CD4-positive, alpha-beta T cell (primary cell): ENCODE measurements around the gene AP3S2. TPM values are rescaled to one million over a fixed set of nuclear protein-coding genes. Genes with fewer than 3 reads are reported as not detected.
"Not testable (repeated sequence)": the region's sequence is repeated elsewhere in the genome, so short reads cannot be mapped to it uniquely, and the experiment has no call there.

Source experiments
- ATAC-seq: fragments of 200-7000 bp; cut with Tn5 transposase; one replicate; pipeline ENCODE4 v1.10.0; 2022; ENCODE audit warnings: mild to moderate bottlenecking; ENCODE audit not compliant: poor library complexity
- CTCF ChIA-PET: fragments of 350-600 bp; sonication (Branson Sonifier 250); formaldehyde crosslinking; loops from one replicate; lab custom pipeline; 2021; ENCODE audit warnings: antibody characterized with exemption, inconsistent platforms; lab: Charles Lee
- POLR2A ChIA-PET: fragments of 350-600 bp; sonication (Branson Sonifier 250); formaldehyde crosslinking; loops from one replicate; lab custom pipeline; 2021; ENCODE audit warnings: antibody characterized with exemption, inconsistent platforms; lab: Charles Lee
- DNase-seq, 14 experiments: peaks; one replicate each; pipeline ENCODE4 v3.0.0-alpha.2; 2013 to 2020; ENCODE audit warnings: mixed read lengths in 2 of 14
- H3K27ac ChIP-seq, 2 donors: one replicate each; pipeline versions ENCODE4 v1.5.1 to v1.7.0; 2013; ENCODE audit warnings: low read length in 2 of 2, low read depth in 1 of 2, mild to moderate bottlenecking in 1 of 2
- H3K27me3 ChIP-seq, 2 experiments: 1 replicate in 1 of 2; 2 replicates in 1 of 2; pipeline versions ENCODE4 v1.6.1 to v1.7.0; 2013; ENCODE audit warnings: low read length in 2 of 2, control low read depth in 1 of 2, mild to moderate bottlenecking in 1 of 2, moderate library complexity in 1 of 2; ENCODE audit not compliant: insufficient read depth in 2 of 2, control insufficient read depth in 1 of 2
- H3K36me3 ChIP-seq: one replicate; pipeline ENCODE4 v1.6.1; 2013; ENCODE audit warnings: low read length, control low read depth; ENCODE audit not compliant: insufficient read depth
- H3K4me1 ChIP-seq: one replicate; pipeline ENCODE4 v1.6.1; 2013; ENCODE audit warnings: low read length, control low read depth; ENCODE audit not compliant: insufficient read depth
- H3K4me3 ChIP-seq: one replicate; pipeline ENCODE4 v1.5.1; 2013; ENCODE audit warnings: mild to moderate bottlenecking, low read length, moderate library complexity
- H3K9me3 ChIP-seq, 2 experiments: 1 replicate in 1 of 2; 2 replicates in 1 of 2; pipeline versions ENCODE4 v1.6.1 to v1.7.0; 2013; ENCODE audit warnings: low read length in 2 of 2, mild to moderate bottlenecking in 2 of 2, control low read depth in 1 of 2, moderate library complexity in 1 of 2; ENCODE audit not compliant: control insufficient read depth in 1 of 2, insufficient read depth in 1 of 2
- H3K27ac Mint-ChIP-seq: one replicate; pipeline ENCODE4 v1.8.0; 2020; ENCODE audit warnings: mixed read lengths
- H3K27me3 Mint-ChIP-seq: one replicate; pipeline ENCODE4 v1.8.0; 2021; ENCODE audit warnings: mixed read lengths
- H3K36me3 Mint-ChIP-seq: one replicate; pipeline ENCODE4 v1.8.0; 2021; ENCODE audit warnings: low read depth, mixed read lengths
- H3K4me1 Mint-ChIP-seq: one replicate; pipeline ENCODE4 v1.8.0; 2021; ENCODE audit warnings: low read depth, mixed read lengths
- H3K4me3 Mint-ChIP-seq: one replicate; pipeline ENCODE4 v1.8.0; 2020; ENCODE audit warnings: mild to moderate bottlenecking, mixed read lengths
- H3K9me3 Mint-ChIP-seq: one replicate; pipeline ENCODE4 v1.8.0; 2020; ENCODE audit warnings: mixed read lengths
- intact Hi-C, 2 experiments: fragments of 100-400 bp; cut with DNase I in 1 of 2; cut with micrococcal nuclease in 1 of 2; formaldehyde crosslinking; loops; one replicate each; pipeline versions ENCODE4 v1.15.1 to v1.9.0; 2023 to 2025; cut with DNase I, micrococcal nuclease
- total RNA-seq, 174 experiments: library from RNA in 2 of 174; stranded (reverse) in 2 of 174; gene quantifications; one replicate each; pipeline ENCODE4 v1.2.3 and lab custom pipeline; 2021 to 2026
- TF ChIP-seq, protein P1 (sequence below): fragments of 200-600 bp; IDR thresholded peaks from one replicate; pipeline ENCODE4 v1.8.0; 2022; ENCODE audit warnings: antibody characterized with exemption, mild to moderate bottlenecking

Gene AP3S2
- total RNA-seq, 2 experiments from 2014 or later = 18.9 to 20.5 TPM

DNA sequence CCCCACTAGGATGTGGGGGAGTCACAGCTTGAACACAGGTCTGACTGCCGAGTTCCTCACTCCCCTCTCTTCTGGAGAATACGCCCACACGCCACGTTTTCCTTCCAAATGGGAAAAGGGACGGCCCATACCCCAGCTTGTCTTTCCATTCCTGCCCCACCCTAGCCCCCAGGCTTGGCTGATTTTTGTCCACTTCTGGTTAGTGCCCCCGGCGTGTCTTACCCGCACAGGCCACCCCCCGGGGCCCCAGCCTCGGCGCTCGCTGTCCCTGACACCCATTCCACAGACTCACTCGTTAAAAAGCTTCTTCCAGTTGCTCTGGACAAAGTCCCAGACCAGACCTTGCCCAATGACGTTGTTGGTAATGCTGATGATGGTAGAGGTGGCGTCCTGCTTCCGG lies 103.1 kb downstream of the AP3S2 start:
- Histone ChIP-seq H3K36me3 (no peaks in the 10 kb centered on the region), H3K27ac (no peak overlapping the region), H3K27me3 (no peaks in the 10 kb centered on the region), H3K9me3 (peaks cover 3 to 13% of the 10 kb centered on the region in 2 experiments), H3K4me1 (no peaks in the 10 kb centered on the region), H3K4me3 (no peak overlapping the region)
- intact Hi-C loops = no loop called here
- POLR2A ChIA-PET = no interaction called here
- ATAC-seq (no peak), DNase-seq (no peak)
- Mint-ChIP-seq H3K4me3 (no peak overlapping the region), H3K27ac (no peak overlapping the region), H3K9me3 (peaks cover 8% of the 10 kb centered on the region), H3K27me3 (peaks cover 5% of the 10 kb centered on the region), H3K4me1 (no peaks in the 10 kb centered on the region), H3K36me3 (no peaks in the 10 kb centered on the region)
- CTCF ChIA-PET = no interaction called here
- TF ChIP-seq, protein P1, sequence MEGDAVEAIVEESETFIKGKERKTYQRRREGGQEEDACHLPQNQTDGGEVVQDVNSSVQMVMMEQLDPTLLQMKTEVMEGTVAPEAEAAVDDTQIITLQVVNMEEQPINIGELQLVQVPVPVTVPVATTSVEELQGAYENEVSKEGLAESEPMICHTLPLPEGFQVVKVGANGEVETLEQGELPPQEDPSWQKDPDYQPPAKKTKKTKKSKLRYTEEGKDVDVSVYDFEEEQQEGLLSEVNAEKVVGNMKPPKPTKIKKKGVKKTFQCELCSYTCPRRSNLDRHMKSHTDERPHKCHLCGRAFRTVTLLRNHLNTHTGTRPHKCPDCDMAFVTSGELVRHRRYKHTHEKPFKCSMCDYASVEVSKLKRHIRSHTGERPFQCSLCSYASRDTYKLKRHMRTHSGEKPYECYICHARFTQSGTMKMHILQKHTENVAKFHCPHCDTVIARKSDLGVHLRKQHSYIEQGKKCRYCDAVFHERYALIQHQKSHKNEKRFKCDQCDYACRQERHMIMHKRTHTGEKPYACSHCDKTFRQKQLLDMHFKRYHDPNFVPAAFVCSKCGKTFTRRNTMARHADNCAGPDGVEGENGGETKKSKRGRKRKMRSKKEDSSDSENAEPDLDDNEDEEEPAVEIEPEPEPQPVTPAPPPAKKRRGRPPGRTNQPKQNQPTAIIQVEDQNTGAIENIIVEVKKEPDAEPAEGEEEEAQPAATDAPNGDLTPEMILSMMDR = no peak

DNA sequence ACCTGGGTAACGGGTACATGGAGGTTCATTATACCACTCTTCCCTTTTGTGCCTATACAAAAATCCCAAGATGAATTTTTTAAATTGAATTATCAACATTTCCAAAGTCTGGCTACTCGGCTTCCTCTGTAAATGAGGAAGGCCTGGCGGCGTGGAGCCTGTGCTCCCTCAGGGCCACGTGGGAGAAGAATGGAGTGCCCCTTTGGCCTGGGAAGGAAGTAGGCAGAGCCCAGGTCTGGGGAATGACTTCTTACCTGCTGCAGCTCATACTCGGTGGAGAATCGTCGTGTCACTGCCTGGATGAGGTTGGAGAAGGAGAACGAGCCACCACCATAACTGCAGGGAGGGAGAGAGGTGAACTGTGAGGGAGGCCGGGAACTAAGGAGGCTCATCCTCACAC lies 103.6 kb downstream of the AP3S2 start:
- no peaks in the 10 kb centered on the region for H3K36me3 ChIP-seq
- POLR2A ChIA-PET = no interaction called here
- H3K27ac Mint-ChIP-seq = no peak overlapping the region

DNA sequence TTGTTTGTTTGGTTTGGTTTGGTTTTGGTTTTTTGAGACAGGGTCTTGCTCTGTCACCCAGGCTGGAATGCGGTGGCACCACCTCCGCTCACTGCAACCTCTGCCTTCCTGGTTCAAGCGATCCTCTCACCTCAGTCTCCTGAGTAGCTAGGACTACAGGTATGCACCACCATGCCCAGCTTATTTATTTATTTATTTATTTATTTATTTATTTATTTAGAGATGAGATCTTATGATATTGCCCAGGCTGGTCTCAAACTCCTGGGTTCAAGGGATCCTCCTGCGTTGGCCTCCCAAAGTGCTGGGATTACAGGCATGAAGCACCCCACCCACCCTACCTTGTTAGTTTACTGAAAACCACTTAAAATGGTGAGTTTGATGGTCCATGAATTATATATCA lies 105.2 kb downstream of the AP3S2 start:
- H3K9me3 Mint-ChIP-seq, H3K27me3 ChIP-seq, H3K27ac Mint-ChIP-seq, H3K27ac ChIP-seq, ATAC-seq, H3K4me1 ChIP-seq, H3K4me1 Mint-ChIP-seq, POLR2A ChIA-PET, DNase-seq, CTCF ChIA-PET, H3K4me3 Mint-ChIP-seq, H3K27me3 Mint-ChIP-seq, H3K4me3 ChIP-seq, H3K36me3 ChIP-seq, H3K36me3 Mint-ChIP-seq, intact Hi-C loops: not testable (repeated sequence)
- H3K9me3 ChIP-seq = peaks cover 3 to 13% of the 10 kb centered on the region in 2 experiments

More for the DNA sequence above, 103.6 kb downstream of the AP3S2 start:
- no peaks in the 10 kb centered on the region for H3K4me1 Mint-ChIP-seq
- CTCF ChIA-PET = no interaction called here
- Histone ChIP-seq H3K27ac (no peak overlapping the region), H3K4me3 (no peak overlapping the region), H3K27me3 (no peaks in the 10 kb centered on the region), H3K9me3 (peaks cover 3 to 13% of the 10 kb centered on the region in 2 experiments), H3K4me1 (no peaks in the 10 kb centered on the region)
- ATAC-seq (no peak), DNase-seq (no peak)
- H3K36me3 Mint-ChIP-seq = no peaks in the 10 kb centered on the region
- H3K4me3 Mint-ChIP-seq = no peak overlapping the region
- H3K9me3 Mint-ChIP-seq = peaks cover 8% of the 10 kb centered on the region
- intact Hi-C loops = no loop called here
- peaks cover 5% of the 10 kb centered on the region for H3K27me3 Mint-ChIP-seq
- TF ChIP-seq, protein P1 = no peak

DNA sequence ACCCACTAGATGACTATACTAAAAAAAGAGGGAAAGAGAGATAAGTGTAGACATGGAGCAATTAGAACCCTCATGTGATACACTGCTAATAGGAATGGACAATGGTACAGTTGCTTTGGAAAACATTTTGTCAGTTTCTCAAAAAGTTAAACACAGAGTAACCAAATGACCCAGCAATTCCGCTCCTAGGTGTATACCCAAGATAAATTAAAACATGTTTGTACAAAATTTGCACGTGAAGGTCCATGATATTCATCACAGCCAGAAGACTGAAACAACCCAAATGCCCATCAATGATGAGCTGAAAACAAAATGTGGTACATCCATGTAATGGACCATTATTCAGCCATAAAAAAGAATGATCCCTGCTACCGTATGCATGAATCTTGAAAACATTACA lies 105.8 kb downstream of the AP3S2 start:
- Histone ChIP-seq H3K36me3 (no peaks in the 10 kb centered on the region), H3K27ac (no peak overlapping the region), H3K9me3 (peaks cover 3 to 13% of the 10 kb centered on the region in 2 experiments), H3K4me1 (no peaks in the 10 kb centered on the region), H3K27me3 (no peaks in the 10 kb centered on the region), H3K4me3 (no peak overlapping the region)
- intact Hi-C loops = no loop called here
- peaks cover 8% of the 10 kb centered on the region for H3K9me3 Mint-ChIP-seq
- H3K27me3 Mint-ChIP-seq = peaks cover 8% of the 10 kb centered on the region
- H3K27ac Mint-ChIP-seq = no peak overlapping the region
- no peak for ATAC-seq
- H3K4me3 Mint-ChIP-seq = no peak overlapping the region
- H3K36me3 Mint-ChIP-seq = no peaks in the 10 kb centered on the region
- no peak for DNase-seq
- TF ChIP-seq, protein P1 = no peak
- ChIA-PET POLR2A (no interaction called here), CTCF (no interaction called here)
- H3K4me1 Mint-ChIP-seq = no peaks in the 10 kb centered on the region
